SKM-1 treated with dmso at 0.1 percent for 144 hours (cell line): ENCODE data around the gene TRMT1.

Experiments used
- DNase-seq: peaks from one replicate; lab custom pipeline; 2025; ENCODE audit not compliant: unreplicated experiment; lab: John Stamatoyannopoulos, UW

Gene TRMT1

GRCh38 chr19:13102666-13103580, 13.6 kb downstream of the TRMT1 start, which contains the start of gene LYL1:
TSS of gene LYL1 (minus strand) at chr19:13102858. CDS start at chr19:13101171, 1,687 bp downstream.
- peak; percentile 94 for DNase-seq

GRCh38 chr19:13102416-13102665, 14.2 kb downstream of the TRMT1 start:
- DNase-seq, result no peak

- DNase-seq, result no peak
Measured at GRCh38 chr19:13101590-13102415, 14.7 kb downstream of the TRMT1 start.

GRCh38 chr19:13100841-13101589, 15.5 kb downstream of the TRMT1 start:
- DNase-seq, result no peak

GRCh38 chr19:13100031-13100588, 16.4 kb downstream of the TRMT1 start:
- no peak for DNase-seq

GRCh38 chr19:13099073-13099999, 17.2 kb downstream of the TRMT1 start:
- peak; percentile 81 for DNase-seq

- DNase-seq, result no peak
Measured at GRCh38 chr19:13098277-13099072, 18.1 kb downstream of the TRMT1 start.

GRCh38 chr19:13097463-13098258, 18.9 kb downstream of the TRMT1 start:
- DNase-seq, result no peak

GRCh38 chr19:13097033-13097462, 19.5 kb downstream of the TRMT1 start:
- no peak for DNase-seq

- DNase-seq, result peak; percentile 52
Measured at GRCh38 chr19:13095934-13096927, 20.3 kb downstream of the TRMT1 start.

- DNase-seq, result no peak
Measured at GRCh38 chr19:13095393-13095784, 21.2 kb downstream of the TRMT1 start.

- DNase-seq, result no peak
Measured at GRCh38 chr19:13094771-13095392, 21.7 kb downstream of the TRMT1 start.

- DNase-seq, result no peak
Measured at GRCh38 chr19:13094106-13094504, 22.4 kb downstream of the TRMT1 start.

GRCh38 chr19:13093407-13094105, 23.0 kb downstream of the TRMT1 start:
- DNase-seq, result peak; percentile 77

GRCh38 chr19:13092606-13093235, 23.8 kb downstream of the TRMT1 start:
- no peak for DNase-seq

GRCh38 chr19:13092158-13092543, 24.4 kb downstream of the TRMT1 start:
- DNase-seq, result no peak
